Measurements from ENCODE around the gene OR6B2.

DNA sequence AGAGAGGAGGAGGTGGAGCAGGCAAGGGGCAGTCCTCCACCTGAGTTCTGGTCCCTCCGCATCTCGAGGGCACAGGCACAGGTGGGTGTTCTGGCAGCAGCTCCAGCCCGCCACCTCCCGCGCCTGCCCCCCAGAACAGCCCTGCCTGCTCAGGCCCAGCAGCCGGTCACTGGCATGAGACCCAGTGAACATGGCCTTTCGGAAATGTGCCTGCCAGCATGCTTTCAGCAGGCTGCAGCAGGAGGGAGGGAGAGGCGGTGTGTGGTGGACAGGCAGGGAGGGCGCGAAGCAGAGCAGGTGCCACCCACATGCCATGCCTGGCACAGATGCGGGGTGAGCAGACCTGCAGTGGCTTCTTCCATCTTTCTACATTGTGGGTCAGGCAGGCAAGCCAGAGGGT lies 26.4 kb upstream of the OR6B2 start:
- TF ChIP-seq CTCF (conservative IDR thresholded peaks at IDR 0.05; ENCODE audit: low read depth, low read length) (no peak), EZH2 (IDR thresholded peaks at IDR 0.05; ENCODE audit: borderline replicate concordance, low read depth, low read length, poor library complexity, severe bottlenecking) (no peak)
